ENCODE data around the gene PRKCB.
A peak's percentile ranks its signal among the peaks of the same experiment; 100 is the strongest.

Gene PRKCB

GRCh38 chr16:24046442-24046841 is 210.7 kb downstream of the PRKCB start:
- Mint-ChIP-seq H3K4me3 (no peak overlapping the region), H3K4me1 (peaks cover 15 to 31% of the 10 kb centered on the region in 2 donors), H3K36me3 (peaks cover 37 to 41% of the 10 kb centered on the region in 2 donors), H3K9me3 (no peaks in the 10 kb centered on the region), H3K27ac (peak overlapping the region; percentile 43), H3K27me3 (no peaks in the 10 kb centered on the region)
- DNase-seq: no peak
- ATAC-seq (replicated peaks): no peak

DNA sequence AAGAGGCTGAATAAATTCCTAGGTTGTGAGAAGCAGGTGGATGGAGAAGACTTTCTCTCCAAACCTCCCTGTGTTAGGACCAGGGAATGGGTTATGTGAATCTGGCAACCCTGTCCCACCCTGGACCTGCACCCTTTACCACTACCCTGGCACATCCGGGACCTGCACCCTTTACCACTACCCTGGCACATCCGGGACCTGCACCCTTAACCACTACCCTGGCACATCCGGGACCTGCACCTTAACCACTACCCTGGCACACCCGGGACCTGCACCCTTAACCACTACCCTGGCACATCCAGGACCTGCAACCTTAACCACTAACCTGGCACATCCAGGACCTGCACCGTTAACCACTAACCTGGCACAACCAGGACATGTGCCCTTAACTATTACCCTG is 213.3 kb downstream of the PRKCB start:
- no peaks in the 10 kb centered on the region for H3K9me3 Mint-ChIP-seq
- H3K27me3 Mint-ChIP-seq: no peaks in the 10 kb centered on the region
- no peak for ATAC-seq (replicated peaks)
- DNase-seq: no peak
- peaks cover 15 to 27% of the 10 kb centered on the region in 2 donors for H3K4me1 Mint-ChIP-seq
- no peak overlapping the region for H3K4me3 Mint-ChIP-seq
- H3K27ac Mint-ChIP-seq: peak overlapping the region; percentile 72
- peaks cover 49% of the 10 kb centered on the region in 2 donors for H3K36me3 Mint-ChIP-seq

- no peak for ATAC-seq (replicated peaks)
- no peaks in the 10 kb centered on the region for H3K9me3 Mint-ChIP-seq
- no peaks in the 10 kb centered on the region for H3K27me3 Mint-ChIP-seq
- H3K27ac Mint-ChIP-seq: peak overlapping the region; percentile 44
- H3K36me3 Mint-ChIP-seq: peaks cover 46 to 47% of the 10 kb centered on the region in 2 donors
- DNase-seq: no peak
- no peak overlapping the region for H3K4me3 Mint-ChIP-seq
- peaks cover 15 to 30% of the 10 kb centered on the region in 2 donors for H3K4me1 Mint-ChIP-seq
These were observed 215.3 kb downstream of the PRKCB start for GRCh38 chr16:24051125-24051524.

DNA sequence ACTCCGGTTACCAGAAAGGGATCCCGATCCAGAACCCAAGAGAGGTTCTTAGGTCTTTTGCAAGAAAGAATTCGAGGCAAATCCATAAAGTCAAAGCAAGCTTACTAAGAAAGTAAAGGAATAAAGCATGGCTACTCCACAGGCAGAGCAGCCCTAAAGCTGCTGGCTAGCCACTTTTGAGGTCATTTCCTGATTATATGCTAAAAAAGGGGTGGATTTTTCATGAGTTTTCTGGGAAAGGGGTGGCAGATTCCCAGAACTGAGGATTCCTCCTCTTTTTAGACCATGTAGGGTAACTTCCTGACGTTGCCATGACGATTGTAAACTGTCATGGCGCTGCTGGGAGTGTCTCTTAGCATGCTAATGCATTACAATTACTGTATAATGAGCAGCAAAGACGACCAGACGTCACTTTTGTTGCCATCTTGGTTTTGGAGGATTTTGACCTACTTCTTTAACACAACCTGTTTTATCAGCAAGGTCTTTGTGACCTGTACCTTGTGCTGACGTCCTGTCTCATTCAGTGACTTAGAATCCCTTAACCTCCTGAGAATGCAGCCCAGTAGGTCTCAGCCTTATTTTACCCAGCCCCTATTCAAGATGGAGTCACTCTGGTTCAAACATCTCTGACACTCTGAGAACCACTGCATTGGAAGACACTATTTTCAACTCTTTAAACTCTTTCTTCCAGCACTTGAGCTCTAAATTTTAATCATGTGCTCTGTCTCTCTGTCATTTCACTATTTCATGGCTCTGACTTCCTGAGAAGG is 216.7 kb downstream of the PRKCB start:
- no peaks in the 10 kb centered on the region for H3K27me3 Mint-ChIP-seq
- ATAC-seq (replicated peaks) (no peak), DNase-seq (no peak)
- H3K4me1 Mint-ChIP-seq: peaks cover 15 to 32% of the 10 kb centered on the region in 2 donors
- H3K36me3 Mint-ChIP-seq: peaks cover 47 to 49% of the 10 kb centered on the region in 2 donors
- H3K4me3 Mint-ChIP-seq: no peak overlapping the region
- H3K27ac Mint-ChIP-seq: no peak overlapping the region
- no peaks in the 10 kb centered on the region for H3K9me3 Mint-ChIP-seq

GRCh38 chr16:24053099-24053946 is 217.5 kb downstream of the PRKCB start:
- DNase-seq (no peak), ATAC-seq (replicated peaks) (no peak)
- no peak overlapping the region for H3K4me3 Mint-ChIP-seq
- peak overlapping the region; percentile 38 for H3K27ac Mint-ChIP-seq
- peaks cover 17 to 32% of the 10 kb centered on the region in 2 donors for H3K4me1 Mint-ChIP-seq
- no peaks in the 10 kb centered on the region for H3K9me3 Mint-ChIP-seq
- H3K36me3 Mint-ChIP-seq: peaks cover 47 to 51% of the 10 kb centered on the region in 2 donors
- H3K27me3 Mint-ChIP-seq: no peaks in the 10 kb centered on the region

DNA sequence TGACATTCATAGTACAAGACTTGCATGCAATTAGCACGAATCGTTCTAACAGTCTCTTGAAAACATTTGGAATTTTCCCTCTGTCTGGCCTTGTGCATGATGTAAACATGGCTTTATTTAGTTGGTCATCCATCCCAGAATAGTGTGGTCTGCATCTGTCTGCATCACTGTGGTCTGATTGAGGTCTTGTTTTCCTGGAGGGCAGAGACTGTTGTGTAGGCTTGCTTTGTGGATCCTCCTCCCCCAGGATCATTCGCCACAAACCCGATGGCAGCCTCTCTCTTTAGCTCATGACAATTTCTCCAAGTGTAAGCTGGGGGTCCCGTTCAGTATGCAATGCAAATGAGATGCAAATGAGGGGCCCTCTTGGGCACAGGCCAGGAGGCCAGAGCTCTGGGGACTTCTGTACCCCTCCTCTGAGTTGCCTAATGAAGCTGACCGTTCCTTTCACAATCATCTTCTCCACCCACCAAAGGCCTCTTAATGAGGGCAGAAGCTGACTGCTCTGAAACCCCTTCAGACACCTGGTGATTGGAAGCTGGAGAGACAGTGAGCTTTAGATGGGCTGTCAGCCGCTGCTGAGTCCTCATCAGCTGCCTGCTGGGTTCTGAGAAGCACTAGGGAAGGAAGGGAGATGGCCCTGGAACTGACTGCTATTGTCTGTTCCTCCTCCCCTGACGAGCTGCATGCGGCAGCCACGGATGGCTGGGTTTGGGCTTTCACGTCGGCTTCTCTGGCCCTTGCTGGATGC is 219.1 kb downstream of the PRKCB start:
- H3K4me1 Mint-ChIP-seq: peaks cover 16 to 27% of the 10 kb centered on the region in 2 donors
- no peaks in the 10 kb centered on the region for H3K9me3 Mint-ChIP-seq
- ATAC-seq (replicated peaks) (no peak), DNase-seq (no peak)
- peak overlapping the region; percentile 15 for H3K27ac Mint-ChIP-seq
- H3K27me3 Mint-ChIP-seq: no peaks in the 10 kb centered on the region
- H3K4me3 Mint-ChIP-seq: no peak overlapping the region
- H3K36me3 Mint-ChIP-seq: peaks cover 43 to 49% of the 10 kb centered on the region in 2 donors

DNA sequence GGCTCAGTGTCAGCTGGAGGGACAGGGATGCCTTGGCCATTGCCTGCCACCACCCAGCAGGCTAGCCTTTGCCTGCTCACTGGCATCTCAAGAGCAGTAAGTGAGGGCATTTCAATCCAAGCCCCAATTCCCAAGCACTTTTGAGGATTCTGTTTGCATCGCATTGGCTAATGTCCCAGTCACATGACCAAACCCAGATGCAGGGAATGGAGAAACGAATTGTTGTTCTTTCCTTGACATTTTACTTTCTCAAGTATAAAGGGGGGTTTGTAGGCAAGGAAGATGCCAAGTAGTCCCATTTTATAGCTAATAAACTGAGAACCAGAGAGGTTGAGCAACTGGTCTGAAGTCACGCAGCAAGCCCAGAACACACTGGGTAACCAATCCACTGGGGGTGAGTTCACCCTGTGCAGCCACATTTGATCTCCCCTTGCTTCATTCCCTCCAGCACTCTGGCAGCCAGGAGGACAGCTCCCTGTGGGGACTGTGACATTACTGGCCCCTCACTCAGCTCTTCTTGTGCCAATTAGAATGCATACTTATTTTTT is 226.6 kb downstream of the PRKCB start:
- DNase-seq (no peak), ATAC-seq (replicated peaks) (no peak)
- Mint-ChIP-seq H3K4me3 (no peak overlapping the region), H3K27me3 (no peaks in the 10 kb centered on the region), H3K36me3 (peaks cover 29 to 31% of the 10 kb centered on the region in 2 donors), H3K9me3 (no peaks in the 10 kb centered on the region), H3K4me1 (peaks cover 0 to 9% of the 10 kb centered on the region in 2 donors), H3K27ac (no peak overlapping the region)

DNA sequence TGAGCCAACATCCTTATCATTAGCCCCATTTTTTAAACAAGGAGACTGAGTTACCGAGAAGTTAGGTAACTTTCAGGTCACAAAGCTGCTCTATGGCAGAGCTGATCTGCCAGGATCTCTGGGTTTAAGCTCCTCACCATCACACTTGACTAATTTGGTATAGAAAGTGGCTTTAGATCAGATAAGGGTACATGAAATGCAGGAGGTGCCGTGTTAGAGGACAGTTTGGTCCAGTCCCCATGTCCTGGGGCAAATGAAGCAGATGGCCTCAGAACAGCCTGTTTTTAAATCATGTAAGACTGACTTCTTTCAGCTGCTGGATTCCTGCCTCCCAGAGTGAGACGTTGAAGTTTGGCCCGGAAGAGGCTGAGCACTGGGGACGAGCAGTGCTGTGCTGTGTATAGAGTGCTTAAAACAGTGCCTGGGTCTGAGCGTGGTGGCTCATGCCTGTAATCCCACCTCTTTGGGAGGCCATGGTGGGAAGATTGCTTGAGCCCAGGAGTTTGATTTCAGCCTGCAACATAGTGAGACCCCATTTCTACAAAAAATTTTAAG is 233.3 kb downstream of the PRKCB start:
- Mint-ChIP-seq H3K9me3 (no peaks in the 10 kb centered on the region), H3K36me3 (peaks cover 4 to 6% of the 10 kb centered on the region in 2 donors), H3K27ac (peak overlapping the region; percentile 69), H3K4me3 (no peak overlapping the region), H3K4me1 (peaks cover 27 to 37% of the 10 kb centered on the region in 2 donors), H3K27me3 (no peaks in the 10 kb centered on the region)
- no peak for ATAC-seq (replicated peaks)
- no peak for DNase-seq

GRCh38 chr16:24070851-24071250 is 235.1 kb downstream of the PRKCB start:
- Mint-ChIP-seq H3K36me3 (peaks cover 4 to 6% of the 10 kb centered on the region in 2 donors), H3K27ac (peak overlapping the region; percentile 84), H3K9me3 (no peaks in the 10 kb centered on the region), H3K27me3 (no peaks in the 10 kb centered on the region), H3K4me1 (peaks cover 35 to 54% of the 10 kb centered on the region in 2 donors), H3K4me3 (no peak overlapping the region)
- ATAC-seq (replicated peaks): peak; percentile 70 to 75
- DNase-seq: peak; percentile 39

DNA sequence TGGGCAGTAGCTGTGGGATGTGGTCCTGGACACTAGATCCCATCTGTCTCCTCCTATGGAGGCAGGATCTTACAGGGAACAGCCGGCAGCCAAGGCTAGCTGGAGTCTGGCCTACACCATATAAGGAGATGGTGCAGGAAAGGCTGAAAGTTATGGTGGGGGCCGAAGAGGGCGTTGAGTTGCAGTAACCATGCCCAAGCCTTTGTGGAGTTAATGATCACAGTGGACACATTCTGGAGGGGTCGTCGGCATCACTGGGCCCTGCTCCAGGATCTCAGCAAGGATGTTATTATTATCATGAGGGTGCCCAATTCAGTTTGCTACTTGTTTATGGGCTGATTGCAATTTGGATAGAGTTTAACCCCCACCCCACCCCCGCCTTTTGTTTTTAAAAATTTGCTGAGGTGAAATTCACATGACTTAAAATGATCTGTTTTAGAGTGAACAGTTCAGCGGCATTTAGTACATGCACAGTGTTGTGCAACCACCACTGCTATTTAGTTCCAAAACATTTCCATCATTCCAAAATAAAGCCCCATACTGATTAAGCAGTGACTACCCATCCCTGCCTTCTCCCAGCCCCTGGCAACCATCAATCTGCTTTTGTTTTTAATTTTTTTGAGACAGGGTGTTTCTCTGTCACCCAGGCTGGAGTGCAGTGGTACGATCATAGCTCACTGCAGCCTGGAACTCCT is 236.0 kb downstream of the PRKCB start:
- Mint-ChIP-seq H3K4me1 (peaks cover 45 to 63% of the 10 kb centered on the region in 2 donors), H3K4me3 (no peak overlapping the region), H3K36me3 (peaks cover 5 to 10% of the 10 kb centered on the region in 2 donors), H3K27me3 (no peaks in the 10 kb centered on the region), H3K9me3 (no peaks in the 10 kb centered on the region), H3K27ac (peak overlapping the region; percentile 37)
- ATAC-seq (replicated peaks): no peak
- no peak for DNase-seq

GRCh38 chr16:24073321-24073720 is 237.5 kb downstream of the PRKCB start:
- ATAC-seq (replicated peaks): no peak
- H3K4me1 Mint-ChIP-seq: peaks cover 51 to 72% of the 10 kb centered on the region in 2 donors
- peaks cover 10 to 18% of the 10 kb centered on the region in 2 donors for H3K36me3 Mint-ChIP-seq
- H3K27ac Mint-ChIP-seq: peak overlapping the region; percentile 99
- no peaks in the 10 kb centered on the region for H3K27me3 Mint-ChIP-seq
- no peak overlapping the region for H3K4me3 Mint-ChIP-seq
- H3K9me3 Mint-ChIP-seq: no peaks in the 10 kb centered on the region
- no peak for DNase-seq

GRCh38 chr16:24074574-24074973 is 238.8 kb downstream of the PRKCB start:
- peaks cover 12 to 21% of the 10 kb centered on the region in 2 donors for H3K36me3 Mint-ChIP-seq
- no peak overlapping the region for H3K27ac Mint-ChIP-seq
- H3K4me1 Mint-ChIP-seq: peaks cover 54 to 72% of the 10 kb centered on the region in 2 donors
- H3K4me3 Mint-ChIP-seq: no peak overlapping the region
- H3K9me3 Mint-ChIP-seq: no peaks in the 10 kb centered on the region
- no peaks in the 10 kb centered on the region for H3K27me3 Mint-ChIP-seq
- DNase-seq (no peak), ATAC-seq (replicated peaks) (no peak)

GRCh38 chr16:24075302-24075701 is 239.5 kb downstream of the PRKCB start:
- ATAC-seq (replicated peaks) (no peak), DNase-seq (no peak)
- Mint-ChIP-seq H3K9me3 (no peaks in the 10 kb centered on the region), H3K4me3 (no peak overlapping the region), H3K27ac (no peak overlapping the region), H3K4me1 (peaks cover 56 to 75% of the 10 kb centered on the region in 2 donors), H3K27me3 (no peaks in the 10 kb centered on the region), H3K36me3 (peaks cover 12 to 25% of the 10 kb centered on the region in 2 donors)

Measured in stimulated activated naive B cell treated with anti-CD40 and anti-IgM and Interleukin-4, amounts not matched to agents 10 μg/mL and 1 μg/mL and 100 μg/mL, for 72 hours (primary cell).